ENCODE results near the gene PIAS1.
"Not testable (repeated sequence)": the region's sequence is repeated elsewhere in the genome, so short reads cannot be mapped to it uniquely, and the experiment has no call there.

The PIAS1 gene

GRCh38 chr15:68034719-68035293, 19.3 kb upstream of the PIAS1 start:
- DNase-seq, result no peak

- DNase-seq, result no peak
Observed at GRCh38 chr15:68038246-68038645, 15.9 kb upstream of the PIAS1 start.

GRCh38 chr15:68040144-68040543, 14.0 kb upstream of the PIAS1 start:
- DNase-seq, result no peak

DNA sequence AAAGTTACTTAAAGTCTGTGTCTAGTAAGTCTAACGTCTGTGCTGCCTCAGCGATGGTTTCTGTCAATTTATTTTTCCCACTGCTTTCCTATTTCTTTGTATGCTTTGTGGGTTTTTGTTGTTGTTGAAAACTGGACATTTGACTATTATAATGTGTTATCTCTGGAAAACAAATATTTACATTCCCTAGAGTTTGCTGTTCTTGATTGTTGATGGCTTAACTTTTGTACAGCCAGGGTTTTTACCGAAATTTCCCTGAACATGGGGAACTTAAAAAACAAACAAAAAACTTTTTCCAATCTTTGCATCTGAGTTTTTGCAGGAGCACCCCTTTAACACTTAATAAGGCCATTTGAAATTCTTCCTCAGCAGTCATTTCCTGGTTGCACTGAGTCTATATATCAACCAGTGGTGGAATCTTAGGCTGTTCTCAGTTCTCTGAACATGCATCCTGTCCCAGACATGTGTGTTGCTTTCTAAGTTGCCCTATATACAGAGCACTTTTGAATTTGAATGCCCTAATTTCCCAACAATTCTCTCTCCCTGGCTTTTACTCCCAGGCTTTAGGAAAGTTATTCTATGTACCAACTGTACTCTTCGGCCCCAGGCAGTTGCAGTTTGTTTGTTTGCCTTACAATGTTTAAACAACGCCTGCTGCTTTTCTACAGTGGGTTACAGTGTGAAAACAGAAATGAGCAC, 11.8 kb upstream of the PIAS1 start:
- DNase-seq, result no peak

DNA sequence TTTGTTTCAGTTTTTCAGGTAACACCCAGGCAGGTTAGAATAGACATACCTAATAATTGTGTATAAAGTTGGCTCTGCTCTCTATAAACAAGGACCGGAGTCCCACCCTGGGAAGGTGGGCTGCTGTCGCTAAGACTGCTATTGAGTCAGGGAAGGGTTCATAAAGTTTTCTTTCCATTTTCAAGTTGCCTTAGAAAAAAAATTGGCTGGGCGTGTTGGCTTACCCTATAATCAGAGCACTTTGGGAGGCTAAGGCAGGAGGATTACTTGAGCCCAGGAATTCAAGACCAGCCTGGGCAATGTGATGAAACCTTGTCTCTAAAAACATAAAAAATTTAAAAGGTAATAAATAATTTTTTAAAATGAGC, 11.3 kb upstream of the PIAS1 start:
- DNase-seq, result no peak

DNA sequence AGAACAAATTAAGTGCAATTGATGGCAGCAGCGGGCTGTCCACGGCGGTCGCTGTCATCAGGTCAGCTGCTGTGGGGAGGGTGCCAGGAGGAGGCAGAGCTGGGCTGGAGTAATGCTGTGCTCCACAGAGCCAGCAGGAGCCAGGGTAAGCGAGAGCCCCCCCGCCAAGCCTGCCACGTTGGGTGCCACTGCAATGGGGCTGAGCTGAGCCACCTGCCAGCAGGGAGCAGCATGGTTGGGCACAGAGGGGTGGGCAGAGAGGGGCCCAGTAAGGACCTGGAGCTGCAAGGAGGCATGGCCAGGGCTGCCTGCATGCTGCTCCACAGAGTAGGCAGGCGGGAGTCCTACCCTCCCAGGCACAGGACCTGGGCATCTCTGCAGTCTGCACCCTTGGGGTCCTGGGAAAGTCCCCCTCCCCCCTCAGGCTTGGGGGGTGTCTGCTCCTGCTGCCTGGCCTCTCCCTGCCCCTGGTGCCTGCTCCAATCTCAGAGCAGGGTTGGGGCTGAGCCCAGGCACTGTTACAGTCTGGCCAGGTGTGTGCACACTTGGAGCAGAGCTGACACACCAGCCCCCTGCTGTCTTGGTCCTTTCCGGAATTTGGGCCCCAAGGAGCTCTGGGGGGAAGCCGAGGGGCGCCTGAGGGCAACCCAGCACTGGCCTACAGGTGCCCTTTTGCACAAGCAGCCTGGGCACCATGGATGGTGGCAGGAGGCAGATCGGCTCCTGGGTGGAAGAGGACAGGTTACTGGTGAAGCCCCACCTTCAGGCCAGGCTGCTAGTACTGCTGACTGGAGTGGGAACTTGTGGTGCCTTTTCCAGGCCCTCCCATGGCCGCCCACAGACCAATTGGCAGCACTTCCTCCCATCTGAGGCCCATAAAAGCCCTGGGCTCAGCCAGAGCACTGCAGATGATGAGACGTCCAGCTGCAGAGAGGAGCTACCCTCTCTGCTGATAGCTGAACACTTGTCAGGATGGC, 8.5 kb upstream of the PIAS1 start:
- DNase-seq, result no peak

- DNase-seq, result no peak
Observed at GRCh38 chr15:68047826-68048225, 6.3 kb upstream of the PIAS1 start.

- DNase-seq, result no peak
Observed at GRCh38 chr15:68051109-68051508, 3.0 kb upstream of the PIAS1 start.

DNA sequence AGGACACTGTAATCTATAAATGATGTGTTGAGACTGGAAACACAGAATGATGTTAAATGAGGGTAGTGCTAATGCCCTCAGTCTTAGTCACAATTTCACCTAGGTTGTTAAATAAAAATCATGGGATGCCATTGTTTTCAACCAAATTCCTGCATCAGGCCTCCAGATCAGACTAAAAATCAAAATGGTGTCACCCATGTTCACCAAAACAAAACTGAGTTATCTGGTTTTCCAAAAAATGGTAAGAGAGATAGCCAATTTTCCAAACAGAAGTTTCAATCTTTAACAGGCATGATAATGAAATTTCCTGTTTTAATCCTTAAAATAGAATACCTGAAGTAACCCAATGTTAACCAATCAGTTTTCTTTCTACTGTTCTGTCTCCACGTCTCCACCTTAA, 2.2 kb upstream of the PIAS1 start:
- no peak for DNase-seq

GRCh38 chr15:68052431-68052830, 1.7 kb upstream of the PIAS1 start:
- no peak for DNase-seq

DNA sequence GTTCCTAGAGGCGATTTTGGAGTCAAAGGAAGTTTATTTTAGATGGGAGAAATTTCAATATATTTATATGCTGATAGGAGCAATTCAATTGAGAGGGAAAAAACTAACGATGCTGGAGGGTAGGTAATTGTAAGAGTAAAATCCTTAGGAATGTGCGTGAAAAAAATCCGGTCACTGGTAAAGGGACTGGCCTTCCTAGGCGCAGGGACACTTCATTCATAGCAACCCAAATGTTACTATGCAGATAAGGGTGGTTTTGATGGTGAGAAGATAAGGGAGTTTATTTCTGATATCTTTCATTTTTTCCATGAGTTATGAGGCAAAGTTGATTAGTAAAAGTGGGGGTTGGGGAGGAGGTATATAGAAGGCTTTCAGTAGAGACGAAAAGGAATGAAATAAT, 1.1 kb upstream of the PIAS1 start:
- DNase-seq, result no peak

GRCh38 chr15:68054628-68055223, 611 bp downstream of the PIAS1 start:
- peak in 36 of 58 donors; percentile 5 to 71 (median 48) for DNase-seq

DNA sequence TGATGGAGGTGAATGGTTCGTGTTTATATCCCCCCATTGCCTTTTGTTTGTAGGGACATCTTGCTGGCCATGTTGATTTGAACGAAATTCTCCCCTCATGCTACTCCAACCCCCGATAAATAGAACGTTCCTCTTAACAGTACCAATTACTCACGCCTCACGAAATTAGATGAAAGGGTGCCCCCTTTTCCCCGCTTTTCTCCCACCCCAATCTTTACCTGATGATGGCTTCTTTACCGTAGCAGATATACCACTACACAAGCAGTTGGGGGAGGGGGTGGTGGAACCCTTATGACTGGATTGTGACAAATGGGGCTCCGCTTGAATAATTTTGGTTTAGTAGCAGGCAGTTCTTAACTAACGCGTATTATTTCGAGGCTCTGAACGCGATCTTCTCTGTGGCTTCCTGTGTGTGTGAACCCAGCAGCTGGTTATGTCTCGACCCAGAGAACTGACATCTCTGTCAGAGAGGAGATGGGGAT, 1.1 kb downstream of the PIAS1 start:
- peak in 13 of 58 donors; percentile 3 to 50 (median 13) for DNase-seq

GRCh38 chr15:68056097-68056865, 2.2 kb downstream of the PIAS1 start:
- DNase-seq, result no peak

GRCh38 chr15:68057034-68057433, 2.9 kb downstream of the PIAS1 start:
- no peak for DNase-seq

DNA sequence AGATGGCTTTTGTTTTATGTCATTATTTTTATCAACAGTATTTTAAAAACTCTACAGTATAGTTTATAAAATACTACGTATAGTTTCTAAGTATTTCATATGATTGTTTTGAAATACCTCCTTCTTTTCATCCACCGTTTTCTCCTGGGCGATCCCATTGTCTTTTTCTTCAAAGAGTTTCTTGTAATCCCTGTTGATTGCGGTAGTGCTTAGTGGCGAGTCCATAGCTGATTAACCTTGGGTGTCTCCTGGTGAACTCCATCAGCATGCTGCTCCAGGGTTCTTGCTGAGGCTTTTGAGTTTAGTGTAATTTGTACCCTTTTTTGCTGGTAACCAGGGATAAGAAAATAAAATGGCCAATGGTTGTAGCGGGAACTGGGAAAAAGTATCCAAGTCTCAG, 3.6 kb downstream of the PIAS1 start:
- DNase-seq, result no peak

DNA sequence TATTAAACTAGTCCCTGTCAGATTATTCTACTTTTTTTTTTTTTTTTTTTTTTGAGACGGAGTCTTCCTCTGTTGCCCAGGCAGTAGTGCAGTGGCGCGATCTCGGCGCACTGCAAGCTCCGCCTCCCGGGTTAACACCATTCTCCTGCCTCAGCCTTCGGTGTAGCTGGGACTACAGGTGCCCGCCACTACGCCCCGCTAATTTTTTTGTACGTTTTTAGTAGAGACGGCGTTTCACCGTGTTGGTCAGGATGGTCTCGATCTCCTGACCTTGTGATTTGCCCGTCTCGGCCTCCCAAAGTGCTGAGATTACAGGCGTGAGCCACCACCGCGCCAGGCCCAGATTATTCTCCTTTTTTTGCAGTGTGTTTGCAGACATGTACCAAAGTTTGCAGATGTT, 4.9 kb downstream of the PIAS1 start:
- DNase-seq, result not testable (repeated sequence)

- DNase-seq, result no peak
Observed at GRCh38 chr15:68059630-68060029, 5.5 kb downstream of the PIAS1 start.

GRCh38 chr15:68061171-68061570, 7.1 kb downstream of the PIAS1 start:
- DNase-seq, result no peak

- DNase-seq, result no peak
Observed at GRCh38 chr15:68061602-68062001, 7.5 kb downstream of the PIAS1 start.

DNA sequence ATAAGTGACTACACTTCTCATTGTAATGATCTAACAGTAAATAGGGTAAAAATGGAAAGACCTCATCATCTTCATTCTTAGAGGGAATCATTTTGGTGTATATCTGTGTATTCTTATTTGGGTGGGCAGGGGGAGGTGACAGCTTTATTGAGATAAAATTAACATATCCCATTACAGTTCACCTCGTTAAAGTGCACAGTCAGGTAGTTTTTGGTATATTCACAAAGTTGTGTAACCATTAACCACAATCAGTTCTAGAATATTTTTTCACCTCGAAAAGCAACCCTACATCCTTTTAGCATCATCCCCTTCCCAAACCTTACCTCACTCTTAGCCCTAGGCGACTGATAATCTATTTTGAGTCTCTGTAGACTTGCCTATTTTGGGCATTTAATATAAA, 8.1 kb downstream of the PIAS1 start:
- DNase-seq, result no peak
